HUDEP-2 (cell line): ENCODE data around the gene RGS19.
A peak's percentile ranks its signal among the peaks of the same experiment; 100 is the strongest.

Source experiments
- DNase-seq, 76 experiments: peaks; one replicate each; lab custom pipeline; 2025; ENCODE audit not compliant: unreplicated experiment in 76 of 76; lab: John Stamatoyannopoulos, UW

Gene RGS19

GRCh38 chr20:64037498-64038213 lies 41.7 kb downstream of the RGS19 start:
- peak in 15 of 76 experiments; percentile 8 to 40 (median 18) for DNase-seq

GRCh38 chr20:64037199-64037497 lies 42.2 kb downstream of the RGS19 start:
- no peak for DNase-seq

- no peak for DNase-seq
These were observed 42.7 kb downstream of the RGS19 start for GRCh38 chr20:64036346-64037198.

- DNase-seq = no peak
These were observed 43.4 kb downstream of the RGS19 start, which contains the start of gene C20orf204 for GRCh38 chr20:64035933-64036345. Gene C20orf204, plus strand, starts transcription at chr20:64036182. Its CDS starts 142 bp downstream, at chr20:64036324.

- DNase-seq = no peak
These were observed 44.0 kb downstream of the RGS19 start for GRCh38 chr20:64035066-64035932.

GRCh38 chr20:64033981-64034493 lies 45.3 kb downstream of the RGS19 start:
- DNase-seq = no peak

- DNase-seq = no peak
These were observed 46.4 kb downstream of the RGS19 start for GRCh38 chr20:64032706-64033624.

- no peak for DNase-seq
These were observed 47.5 kb downstream of the RGS19 start for GRCh38 chr20:64031822-64032314.

- DNase-seq = no peak
These were observed 48.8 kb downstream of the RGS19 start for GRCh38 chr20:64030371-64031134.

GRCh38 chr20:64029293-64030117 lies 49.8 kb downstream of the RGS19 start:
- DNase-seq = no peak

GRCh38 chr20:64027981-64028685 lies 51.2 kb downstream of the RGS19 start:
- DNase-seq = no peak

- no peak for DNase-seq
These were observed 53.4 kb downstream of the RGS19 start for GRCh38 chr20:64025826-64026412.

GRCh38 chr20:64025101-64025825 lies 54.1 kb downstream of the RGS19 start:
- DNase-seq = no peak

- DNase-seq = no peak
These were observed 55.0 kb downstream of the RGS19 start for GRCh38 chr20:64024141-64024990.

GRCh38 chr20:64023361-64024140 lies 55.8 kb downstream of the RGS19 start:
- DNase-seq = no peak
